Non-pigmented ciliary epithelial cell (primary cell): Measurements from ENCODE around the gene THEM5.
"Not testable (repeated sequence)": the region's sequence is repeated elsewhere in the genome, so short reads cannot be mapped to it uniquely, and the experiment has no call there.

Experiments
- DNase-seq: peaks from one replicate; pipeline ENCODE4 v3.0.0-alpha.2; 2010; ENCODE audit warnings: low read depth

Gene THEM5, protein sequence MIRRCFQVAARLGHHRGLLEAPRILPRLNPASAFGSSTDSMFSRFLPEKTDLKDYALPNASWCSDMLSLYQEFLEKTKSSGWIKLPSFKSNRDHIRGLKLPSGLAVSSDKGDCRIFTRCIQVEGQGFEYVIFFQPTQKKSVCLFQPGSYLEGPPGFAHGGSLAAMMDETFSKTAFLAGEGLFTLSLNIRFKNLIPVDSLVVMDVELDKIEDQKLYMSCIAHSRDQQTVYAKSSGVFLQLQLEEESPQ

DNA sequence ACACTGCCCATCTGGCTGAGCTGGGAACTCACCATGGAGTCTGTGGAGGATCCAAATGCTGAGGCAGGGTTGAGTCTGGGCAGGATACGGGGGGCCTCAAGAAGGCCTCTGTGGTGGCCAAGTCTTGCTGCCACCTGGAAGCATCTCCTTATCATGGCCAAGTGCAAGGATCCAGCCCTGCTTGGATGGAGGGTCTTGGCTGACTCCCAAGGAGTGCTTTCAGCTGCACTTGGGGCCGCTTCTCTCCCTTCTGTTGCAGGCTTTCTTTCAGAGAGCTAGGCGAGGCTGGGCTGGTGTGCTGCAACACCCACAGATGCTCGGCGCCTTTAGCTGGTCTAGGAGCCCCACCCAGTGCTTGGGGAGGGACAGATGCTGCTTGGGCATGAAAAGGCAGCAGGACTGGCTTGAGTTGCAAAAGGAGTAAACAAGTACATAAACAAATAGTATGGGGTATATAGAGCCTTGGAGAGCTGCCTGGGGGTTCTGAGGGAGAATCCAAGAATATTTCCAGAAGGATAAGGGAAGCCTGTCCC is at the start of gene THEM5:
TSS of gene THEM5 (minus strand) at position 302 of the 533 bp plus-strand sequence. CDS start at position 155, 147 bp downstream.
- DNase-seq = no peak

DNA sequence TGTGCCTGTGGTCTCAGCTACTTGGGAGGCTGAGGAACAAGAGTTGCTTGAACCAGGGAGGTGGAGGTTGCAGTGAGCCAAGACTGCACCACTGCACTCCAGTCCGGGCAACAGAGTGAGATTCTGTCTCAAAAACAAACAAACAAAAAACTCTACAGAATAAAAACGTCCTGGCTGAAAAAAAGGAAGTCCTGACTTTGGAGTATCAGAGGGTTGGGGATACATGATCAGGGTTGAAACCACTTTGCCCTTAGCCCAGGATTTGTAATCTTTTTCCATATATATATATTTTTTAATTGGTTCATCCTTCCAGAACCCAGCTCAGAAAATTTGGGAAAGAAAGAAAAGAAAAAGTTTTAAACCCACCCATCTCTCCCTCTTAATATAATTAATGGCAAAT is 49.3 kb upstream of the THEM5 start:
- no peak for DNase-seq

DNA sequence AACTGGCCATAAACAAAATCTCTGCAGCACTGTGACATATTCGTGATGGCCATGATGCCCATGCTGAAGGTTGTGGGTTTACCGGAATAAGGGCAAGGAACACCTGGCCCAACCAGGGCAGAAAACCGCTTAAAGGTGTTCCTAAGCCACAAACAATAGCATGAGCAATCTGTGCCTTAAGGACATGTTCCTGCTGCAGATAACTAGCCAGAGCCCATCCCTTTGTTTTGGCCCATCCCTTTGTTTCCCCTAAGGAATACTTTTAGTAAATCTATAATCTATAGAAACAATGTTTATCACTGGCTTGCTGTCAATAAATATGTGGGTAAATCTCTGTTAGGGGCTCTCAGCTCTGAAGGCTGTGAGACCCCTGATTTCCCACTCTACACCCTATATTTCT is 47.3 kb upstream of the THEM5 start:
- DNase-seq = not testable (repeated sequence)

DNA sequence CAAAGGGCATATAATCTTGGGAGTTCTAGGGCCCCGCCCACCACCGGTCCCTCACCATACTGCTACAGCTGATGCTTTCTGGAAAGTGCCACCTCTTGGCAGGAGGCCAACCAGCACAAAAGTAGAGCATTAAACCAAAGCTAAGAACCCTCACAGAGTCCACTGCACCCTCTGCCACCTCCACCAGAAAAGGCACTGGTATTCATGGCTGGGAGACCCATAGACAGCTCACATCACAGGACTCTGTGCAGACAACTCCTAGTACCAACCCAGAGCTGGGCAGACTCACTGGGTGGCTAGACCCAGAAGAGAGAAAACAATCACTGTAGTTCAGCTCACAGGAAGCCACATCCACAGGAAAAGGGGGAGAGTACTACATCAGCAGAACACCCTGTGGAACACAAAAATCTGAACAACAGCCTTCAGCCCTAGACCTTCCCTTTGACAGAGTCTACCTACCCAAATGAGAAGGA is 45.0 kb upstream of the THEM5 start:
- no peak for DNase-seq

DNA sequence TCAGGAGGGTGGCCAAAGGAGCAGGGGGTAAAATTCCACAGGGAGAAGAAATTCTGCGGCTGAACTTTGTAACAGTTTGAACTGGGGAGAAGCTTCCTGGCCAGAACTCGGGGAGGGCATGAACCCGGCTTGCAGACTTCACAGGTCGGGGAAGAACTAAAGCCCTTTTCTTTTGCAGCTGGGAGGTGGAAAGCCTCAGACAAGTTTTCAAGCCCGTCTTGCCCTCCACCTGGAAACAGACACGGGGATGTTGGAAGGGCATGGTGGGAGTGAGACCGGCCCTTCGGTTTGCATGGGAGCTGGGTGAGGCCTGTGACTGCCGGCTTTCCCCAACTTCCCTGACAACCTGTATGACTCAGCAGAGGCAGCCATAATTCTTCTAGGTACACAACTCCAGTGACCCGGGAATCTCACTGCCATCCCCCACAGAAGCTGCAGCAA is 44.5 kb upstream of the THEM5 start:
- no peak for DNase-seq

DNA sequence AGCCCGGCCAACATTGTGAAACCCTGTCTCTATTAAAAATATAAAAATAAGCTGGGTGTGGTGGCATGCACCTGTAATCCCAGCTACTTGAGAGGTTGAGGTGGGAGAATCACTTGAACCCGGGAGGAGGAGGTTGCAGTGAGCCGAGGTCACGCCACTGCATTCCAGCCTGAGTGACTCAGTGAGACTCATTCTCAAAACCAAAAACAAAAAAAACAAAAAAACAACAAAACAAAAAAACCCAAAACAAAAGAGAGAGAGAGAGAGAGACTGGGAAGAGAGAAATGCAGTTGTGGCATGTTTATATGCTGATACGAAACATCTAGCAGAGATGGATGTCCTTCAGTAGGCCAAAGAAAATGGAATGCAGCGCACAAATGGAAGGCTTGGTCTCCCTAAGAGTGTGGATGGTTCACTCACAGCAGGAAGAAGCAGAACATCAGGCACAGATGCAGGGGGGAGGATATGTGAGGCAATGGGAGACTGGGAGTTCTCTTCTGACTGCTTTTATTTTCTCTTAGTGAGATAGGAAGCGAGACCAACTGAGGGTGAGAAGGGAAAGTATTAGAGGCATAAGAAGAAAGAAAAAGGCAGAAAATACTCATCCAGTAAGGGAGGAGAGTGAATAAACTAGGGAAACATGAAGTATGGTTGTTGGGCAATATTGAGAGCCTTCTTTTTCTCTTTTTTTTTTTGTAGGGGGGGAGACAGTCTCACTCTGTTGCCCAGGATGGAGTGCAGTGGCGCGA is 39.8 kb upstream of the THEM5 start:
- no peak for DNase-seq

DNA sequence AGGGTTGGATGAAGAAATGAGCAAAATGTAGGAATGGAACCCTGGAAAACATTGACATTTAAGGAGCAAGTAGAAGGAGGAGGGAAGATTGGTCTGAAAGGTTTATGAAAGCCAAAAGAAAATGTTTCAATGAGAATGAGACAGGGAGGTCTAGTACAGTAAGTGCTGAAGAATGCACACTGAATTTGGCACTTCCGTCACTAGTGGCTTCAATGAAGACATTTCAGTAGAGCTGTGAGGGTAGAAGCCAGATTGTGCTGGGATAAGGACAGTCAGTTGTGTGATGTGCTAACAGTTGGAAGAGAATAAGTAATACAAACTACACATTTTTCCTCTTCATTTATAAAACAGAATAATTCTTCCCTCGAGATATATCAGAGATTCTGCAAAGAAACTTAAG is 38.7 kb upstream of the THEM5 start:
- no peak for DNase-seq

DNA sequence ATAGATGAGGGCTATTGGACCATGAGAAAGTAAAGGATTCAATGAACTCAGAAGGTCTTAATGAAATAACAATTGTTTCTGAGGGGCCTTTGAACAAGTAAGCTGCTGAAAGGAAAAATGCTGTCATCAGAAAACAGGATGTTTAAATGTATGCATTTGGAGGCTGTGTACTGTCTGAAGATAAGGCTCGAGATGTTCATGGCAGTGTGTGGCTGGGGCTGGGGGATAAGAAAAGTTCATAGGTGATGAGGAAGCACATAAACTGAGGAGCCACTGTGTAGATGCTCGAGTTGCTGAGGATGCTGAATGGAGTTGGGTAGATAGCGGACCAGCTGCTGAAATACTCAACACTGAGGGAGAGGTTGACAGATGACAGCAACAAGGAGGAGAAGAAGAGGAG is 38.0 kb upstream of the THEM5 start:
- DNase-seq = no peak

DNA sequence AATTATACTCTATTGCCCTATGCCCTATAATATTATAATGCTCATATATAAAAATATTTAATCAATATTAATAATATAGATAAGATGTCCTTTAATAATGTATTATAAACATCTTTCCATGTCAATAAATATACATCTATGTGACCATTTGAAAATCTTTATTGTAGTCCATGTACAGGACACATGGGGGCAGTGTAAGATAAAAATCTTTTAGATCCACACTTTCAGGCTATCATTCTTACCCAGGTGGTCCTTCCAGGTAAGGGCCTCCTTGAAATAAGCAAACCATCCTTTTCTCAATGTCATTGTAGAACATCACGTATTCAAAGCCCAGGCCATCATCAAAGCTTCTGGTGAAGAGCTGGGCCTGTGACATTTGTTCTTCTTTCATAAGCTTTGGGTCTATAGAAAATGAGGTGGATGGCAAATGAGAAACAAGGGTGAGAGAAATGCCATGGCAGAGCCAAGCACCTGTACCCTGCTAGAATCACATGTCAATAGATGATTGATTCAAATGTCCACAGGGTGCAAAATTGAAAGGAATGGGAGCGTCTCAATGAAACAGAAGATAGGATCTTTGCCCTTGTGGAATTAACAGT is 35.6 kb upstream of the THEM5 start:
- DNase-seq = no peak

DNA sequence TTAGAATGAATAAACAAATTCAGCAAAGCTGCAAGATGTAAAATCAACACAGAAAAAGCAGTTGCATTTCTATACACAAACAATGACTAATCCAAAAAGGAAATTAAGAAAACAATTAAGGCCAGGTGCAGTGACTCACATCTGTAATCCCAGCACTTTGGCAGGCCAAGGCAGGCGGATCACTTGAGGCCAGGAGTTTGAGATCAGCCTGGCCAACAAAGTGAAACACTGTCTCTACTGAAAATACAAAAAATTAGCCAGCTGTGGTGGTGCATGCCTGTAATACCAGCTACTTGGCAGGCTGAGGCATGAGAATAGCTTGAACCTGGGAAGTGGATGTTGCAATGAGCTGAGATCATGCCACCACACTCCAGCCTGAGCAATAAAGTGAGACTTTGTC is 33.5 kb upstream of the THEM5 start:
- DNase-seq = no peak

DNA sequence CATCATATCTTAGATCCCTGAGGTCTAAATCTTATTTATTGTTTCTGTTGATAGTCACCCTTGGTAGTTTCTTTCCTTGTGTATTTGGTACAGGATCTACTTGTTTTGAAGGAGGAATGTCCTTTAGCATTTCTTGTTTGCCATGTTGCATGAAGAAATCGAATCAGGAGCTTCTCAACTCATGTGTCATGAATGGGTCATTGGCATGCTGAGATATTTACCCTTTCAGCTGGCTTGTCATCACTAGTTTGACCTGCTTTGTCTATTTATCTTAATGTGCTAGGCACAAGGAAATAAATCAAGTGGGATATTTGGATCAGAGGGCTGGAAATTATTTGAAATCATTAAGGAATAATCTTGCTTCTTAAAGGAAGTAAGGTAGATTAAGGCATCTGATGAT is 32.0 kb upstream of the THEM5 start:
- no peak for DNase-seq

DNA sequence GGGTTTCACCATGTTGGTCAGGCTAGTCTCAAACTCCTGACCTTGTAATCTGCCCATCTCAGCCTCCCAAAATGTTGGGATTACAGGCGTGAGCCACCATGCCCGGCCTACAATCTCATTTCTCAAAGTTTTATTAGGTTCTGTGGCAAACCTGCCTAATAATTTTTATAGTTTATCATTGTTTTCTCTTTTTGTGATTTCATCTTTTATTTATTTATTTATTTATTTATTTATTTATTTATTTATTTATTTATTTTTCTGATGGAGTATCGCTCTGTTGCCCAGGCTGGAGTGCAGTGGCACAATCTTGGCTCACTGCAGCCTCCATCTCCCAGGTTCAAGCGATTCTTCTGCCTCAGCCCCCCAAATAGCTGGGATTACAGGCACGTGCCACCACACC is 31.4 kb upstream of the THEM5 start:
- DNase-seq = not testable (repeated sequence)

DNA sequence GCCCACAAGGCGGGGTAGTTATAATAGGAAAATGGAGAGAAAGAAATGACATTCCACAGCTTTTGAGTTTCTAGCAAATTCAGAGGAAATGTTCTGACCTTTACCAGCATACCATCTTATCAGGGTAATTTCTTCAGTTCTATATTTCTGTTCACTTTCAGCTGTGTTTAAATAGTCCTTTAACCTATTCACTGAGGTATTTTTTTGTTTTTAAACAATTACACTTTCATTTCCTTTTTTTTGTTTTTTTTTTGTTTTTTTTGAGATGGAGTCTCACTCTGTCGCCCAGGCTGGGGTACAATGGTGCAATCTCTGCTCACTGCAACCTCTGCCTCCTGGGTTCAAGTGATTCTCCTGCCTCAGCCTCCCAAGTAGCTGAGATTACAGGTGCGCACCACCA is 30.9 kb upstream of the THEM5 start:
- not testable (repeated sequence) for DNase-seq

DNA sequence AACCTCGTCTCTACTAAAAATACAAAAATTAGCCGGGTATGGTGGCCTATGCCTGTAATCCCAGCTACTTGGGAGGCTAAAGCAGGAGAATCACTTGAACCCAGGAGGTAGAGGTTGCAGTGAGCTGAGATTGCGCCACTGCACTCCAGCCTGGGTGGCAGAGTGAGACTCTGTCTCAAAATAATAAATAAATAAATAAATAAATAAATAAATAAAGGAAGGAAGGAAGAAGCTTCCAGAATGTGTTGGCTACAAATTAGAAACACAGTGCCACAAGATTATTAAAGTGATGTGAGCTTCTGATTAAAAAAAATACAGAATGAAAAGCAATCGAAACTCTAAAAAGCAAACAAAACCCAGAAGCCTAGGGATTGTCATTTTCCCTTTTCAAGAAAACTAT is 30.4 kb upstream of the THEM5 start:
- DNase-seq = not testable (repeated sequence)

DNA sequence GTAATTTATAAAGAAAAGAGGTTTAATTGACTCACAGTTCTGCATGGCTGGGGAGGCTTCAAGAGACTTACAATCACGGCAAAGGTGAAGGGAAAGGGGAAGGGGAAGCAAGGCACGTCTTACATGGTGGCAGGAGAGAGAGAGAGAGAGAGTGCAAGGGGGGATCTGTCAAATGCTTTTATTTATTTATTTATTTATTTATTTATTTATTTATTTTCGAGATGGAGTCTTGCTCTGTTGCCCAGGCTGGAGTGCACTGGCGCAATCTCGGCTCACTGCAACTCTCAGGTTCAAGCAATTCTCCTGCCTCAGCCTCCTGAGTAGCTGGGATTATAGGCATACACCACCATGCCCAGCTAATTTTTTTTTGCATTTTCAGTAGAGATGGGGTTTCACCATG is 29.4 kb upstream of the THEM5 start:
- not testable (repeated sequence) for DNase-seq

DNA sequence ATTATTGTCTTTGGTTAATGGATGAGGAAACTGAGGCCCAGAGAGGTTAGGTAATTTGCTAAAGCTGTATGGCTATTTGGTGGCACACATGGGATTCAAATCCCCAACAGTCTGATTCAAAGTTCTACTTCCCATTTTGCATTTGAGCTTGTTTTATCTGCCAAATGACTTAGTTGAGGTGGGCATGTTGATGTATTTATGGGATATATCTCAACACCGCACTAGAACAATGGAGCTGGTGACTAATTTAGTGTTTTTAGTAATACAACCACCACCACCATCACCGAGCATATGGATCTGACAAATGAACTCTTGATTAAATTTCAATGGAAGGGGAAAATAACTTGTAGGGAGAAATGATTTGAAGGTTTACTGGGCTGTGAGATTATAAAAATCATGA is 29.0 kb upstream of the THEM5 start:
- no peak for DNase-seq

DNA sequence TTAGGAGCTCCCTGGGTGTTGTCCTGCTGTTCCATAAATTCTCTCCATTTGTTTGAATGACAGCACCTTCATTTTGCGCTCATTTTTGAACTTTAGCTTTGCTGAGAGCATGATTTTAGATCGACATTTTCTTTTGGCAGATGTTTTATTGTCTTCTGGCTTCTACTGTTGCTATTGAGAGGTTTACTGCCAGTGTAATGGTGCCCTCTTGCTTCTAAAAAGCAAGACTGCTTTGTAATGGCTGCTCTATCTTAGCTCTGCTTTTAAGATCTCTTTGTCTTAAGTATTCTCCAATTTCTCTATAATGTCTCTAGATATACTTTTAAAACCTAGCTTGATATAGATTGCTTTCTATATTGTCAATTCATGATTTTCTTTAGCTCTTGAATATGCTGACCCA is 28.0 kb upstream of the THEM5 start:
- no peak for DNase-seq

DNA sequence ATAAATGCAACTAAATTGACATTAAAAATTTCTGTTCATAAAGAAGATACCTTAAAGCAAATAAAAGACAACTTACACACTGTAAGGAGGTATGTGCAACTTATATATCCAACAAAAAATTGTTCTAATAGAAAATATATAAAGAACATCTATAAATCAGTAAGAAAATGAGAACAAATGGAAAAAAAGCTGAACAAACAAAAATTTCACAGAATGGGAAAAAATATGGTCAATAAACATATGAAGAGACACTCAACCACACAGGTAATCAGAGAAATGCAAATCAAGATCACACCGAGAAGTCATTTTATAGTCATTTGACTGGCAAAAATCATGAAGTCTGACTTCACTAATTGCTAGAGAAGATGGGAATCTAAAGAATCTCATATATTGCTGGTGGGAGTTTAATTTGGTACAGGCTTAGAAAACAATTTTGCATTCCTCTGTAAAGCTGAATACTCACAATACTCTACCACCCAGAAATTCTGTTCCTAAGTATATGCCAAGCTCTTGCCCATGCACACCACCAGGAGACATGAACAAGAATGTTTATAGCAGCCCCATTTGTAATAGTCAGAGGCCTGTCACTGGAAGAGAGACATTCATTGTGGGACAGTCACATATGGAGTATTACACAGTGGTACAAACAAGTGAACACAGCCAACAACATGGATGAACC is 22.0 kb upstream of the THEM5 start:
- no peak for DNase-seq

DNA sequence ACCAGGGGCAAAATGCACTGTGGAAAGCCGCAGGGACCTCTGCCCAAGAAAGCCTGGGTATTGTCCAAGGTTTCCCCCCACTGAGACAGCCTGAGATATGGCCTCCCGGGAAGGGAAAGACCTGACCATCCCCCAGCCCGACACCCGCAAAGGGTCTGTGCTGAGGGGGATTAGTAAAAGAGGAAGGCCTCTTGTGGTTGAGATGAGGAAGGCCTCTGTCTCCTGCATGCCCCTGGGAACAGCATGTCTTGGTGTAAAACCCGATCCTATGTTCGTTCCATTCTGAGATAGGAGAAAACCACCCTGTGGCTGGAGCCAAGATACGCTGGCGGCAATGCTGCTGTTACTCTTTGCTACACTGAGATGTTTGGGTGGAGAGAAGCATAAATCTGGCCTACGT is 19.3 kb upstream of the THEM5 start:
- not testable (repeated sequence) for DNase-seq

DNA sequence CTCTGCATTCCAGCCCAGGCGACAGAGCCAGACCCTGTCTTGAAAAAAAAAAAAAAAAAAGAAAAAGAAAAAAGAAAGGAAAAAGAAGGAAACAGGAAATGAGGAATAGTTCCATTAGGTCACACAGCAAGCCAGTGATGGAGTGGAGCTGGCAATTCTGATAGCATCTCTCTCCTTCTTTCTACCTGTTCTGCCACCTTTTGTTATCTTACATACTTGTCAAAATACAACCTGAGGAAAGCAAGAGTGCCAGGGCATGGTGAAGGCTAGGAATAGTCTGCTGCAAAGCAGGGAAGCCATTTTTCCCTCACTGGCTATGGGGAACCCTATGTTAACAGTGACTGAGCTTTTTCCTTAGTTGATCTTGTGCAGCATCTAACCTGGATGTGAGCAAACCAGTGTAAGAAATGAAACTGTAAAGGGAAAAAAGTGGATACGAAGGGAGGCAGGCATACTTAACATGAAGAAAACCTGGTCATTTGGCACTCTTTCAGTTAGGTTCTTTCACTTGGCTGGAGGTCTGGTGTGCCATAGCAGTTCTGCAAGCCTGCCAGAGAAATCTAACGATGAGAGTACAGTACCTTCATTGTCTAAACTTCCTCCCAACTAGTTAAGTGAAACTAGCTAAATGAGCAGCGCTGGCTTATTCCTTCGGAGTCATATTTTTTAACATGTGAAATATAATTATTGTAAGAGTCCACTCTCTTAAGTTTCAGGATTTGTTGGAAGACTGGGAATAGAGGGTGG is 17.9 kb upstream of the THEM5 start:
- no peak for DNase-seq

DNA sequence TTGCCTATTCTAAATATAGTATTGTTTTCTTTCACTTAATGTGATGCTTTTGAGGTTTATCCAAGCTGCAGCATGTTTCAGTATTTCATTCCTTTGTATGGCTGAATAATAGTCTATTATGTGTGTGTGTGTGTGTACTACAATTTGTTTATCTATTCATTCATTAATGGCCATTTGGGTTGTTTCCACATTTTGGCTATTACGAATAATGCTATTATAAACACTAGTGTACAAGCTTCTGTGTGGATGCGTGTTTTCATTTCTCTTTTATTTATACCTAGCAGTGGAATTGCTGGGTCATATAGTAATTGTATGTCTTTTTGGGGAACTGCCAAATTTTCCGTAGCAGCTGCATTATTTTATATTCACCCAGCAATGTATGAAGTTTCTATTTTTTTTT is 15.0 kb upstream of the THEM5 start:
- no peak for DNase-seq
